H1 (cell line): ENCODE data around the gene SSNA1. TPM values are rescaled to one million over a fixed set of nuclear protein-coding genes. Genes with fewer than 3 reads are reported as not detected.

Experiments used
- CTCF ChIA-PET: fragments of 300-600 bp; sonication (Branson Sonifier 250); formaldehyde crosslinking; loops from one replicate; lab custom pipeline; 2021; ENCODE audit not compliant: partially characterized antibody; lab: Charles Lee
- POLR2A ChIA-PET: fragments of 300-600 bp; sonication (Branson Sonifier 250); formaldehyde crosslinking; loops from one replicate; lab custom pipeline; 2021; ENCODE audit warnings: inconsistent platforms; ENCODE audit not compliant: partially characterized antibody; lab: Charles Lee
- DNase-seq, 2 experiments: peaks; one replicate each; pipeline versions ENCODE4 v3.0.0 to v3.0.0-alpha.2; 2010 to 2022; ENCODE audit warnings: low spot score in 2 of 2, low read depth in 1 of 2, mixed read lengths in 1 of 2
- FAIRE-seq: peaks from 2 replicates; lab custom pipeline; 2011; peaks lifted over from hg19 to GRCh38; lab: Jason Lieb, UNC
- H2AFZ ChIP-seq: 2 replicates; pipeline ENCODE4 v1.8.1; 2012; ENCODE audit warnings: low read length, inconsistent platforms
- H2AK5ac ChIP-seq: 2 replicates; pipeline ENCODE4 v1.6.1; 2013; ENCODE audit warnings: low read depth, low read length
- H2BK120ac ChIP-seq: replicated peaks from 2 replicates; pipeline ENCODE3; 2013; ENCODE audit warnings: low read depth, low read length, inconsistent platforms
- H2BK12ac ChIP-seq: 2 replicates; pipeline ENCODE4 v1.6.1; 2013; ENCODE audit warnings: low read depth, low read length
- H2BK15ac ChIP-seq: 2 replicates; pipeline ENCODE4 v1.6.1; 2013; ENCODE audit warnings: low read length
- H2BK20ac ChIP-seq: 2 replicates; pipeline ENCODE4 v1.6.1; 2013; ENCODE audit warnings: low read length
- H2BK5ac ChIP-seq: 2 replicates; pipeline ENCODE4 v1.6.1; 2013; ENCODE audit warnings: low read depth, low read length
- H3K14ac ChIP-seq: 2 replicates; pipeline ENCODE4 v1.6.1; 2013; ENCODE audit warnings: inconsistent platforms; ENCODE audit not compliant: insufficient read length
- H3K18ac ChIP-seq: 2 replicates; pipeline ENCODE4 v1.6.1; 2013; ENCODE audit warnings: low read length; ENCODE audit errors: extremely low read depth
- H3K23ac ChIP-seq: 2 replicates; pipeline ENCODE4 v1.6.1; 2013; ENCODE audit warnings: inconsistent platforms; ENCODE audit not compliant: insufficient read length
- H3K23me2 ChIP-seq: 2 replicates; pipeline ENCODE4 v1.6.1; 2013; ENCODE audit warnings: low read depth, low read length
- H3K27ac ChIP-seq: 2 replicates; pipeline ENCODE4 v1.6.1; 2011; ENCODE audit warnings: low read depth, low read length, inconsistent platforms
- H3K27me3 ChIP-seq, 4 experiments: replicated peaks in 1 of 4; 1 replicate in 1 of 4; 2 replicates in 3 of 4; pipeline versions ENCODE4 v1.6.1 to v1.8.1; 2011 to 2013; ENCODE audit warnings: low read length in 3 of 4, mild to moderate bottlenecking in 3 of 4, inconsistent platforms in 2 of 4, mixed read lengths in 2 of 4, moderate library complexity in 1 of 4; ENCODE audit not compliant: control insufficient read depth in 3 of 4, insufficient read depth in 3 of 4; ENCODE audit errors: extremely low read depth in 1 of 4
- H3K36me3 ChIP-seq, 4 experiments: 2 replicates each; pipeline versions ENCODE4 v1.6.1 to v1.8.1; 2011 to 2013; ENCODE audit warnings: mild to moderate bottlenecking in 4 of 4, low read length in 3 of 4, moderate library complexity in 2 of 4, control low read depth in 1 of 4, inconsistent platforms in 1 of 4; ENCODE audit not compliant: insufficient read depth in 4 of 4, control insufficient read depth in 2 of 4
- H3K4ac ChIP-seq: replicated peaks from 2 replicates; pipeline ENCODE3; 2013; ENCODE audit warnings: low read length, low read depth, mixed read lengths, inconsistent platforms; ENCODE audit not compliant: insufficient read length
- H3K4me1 ChIP-seq, 4 experiments: replicated peaks in 1 of 4; 1 replicate in 1 of 4; 2 replicates in 3 of 4; pipeline versions ENCODE4 v1.6.1 to v1.8.1; 2011 to 2013; ENCODE audit warnings: low read length in 3 of 4, inconsistent platforms in 2 of 4, mixed read lengths in 1 of 4; ENCODE audit not compliant: insufficient read depth in 4 of 4, control insufficient read depth in 3 of 4
- H3K4me2 ChIP-seq, 2 experiments: 2 replicates each; pipeline versions ENCODE4 v1.6.1 to v1.8.1; 2011 to 2013; ENCODE audit warnings: low read depth in 2 of 2, low read length in 2 of 2, control low read depth in 1 of 2, inconsistent platforms in 1 of 2, mild to moderate bottlenecking in 1 of 2; ENCODE audit not compliant: insufficient read depth in 1 of 2
- H3K4me3 ChIP-seq, 4 experiments: fragments of 200-600, 300-600 bp in 1 of 4; sonication (generic), shearing (Covaris generic), sonication (Bioruptor Twin) in 1 of 4; 2 replicates each; pipeline versions ENCODE4 v1.5.1 to v1.8.1; 2011 to 2016; ENCODE audit warnings: low read length in 4 of 4, low read depth in 3 of 4, control low read depth in 2 of 4, inconsistent platforms in 2 of 4, mild to moderate bottlenecking in 2 of 4, mixed read lengths in 1 of 4, moderate library complexity in 1 of 4; ENCODE audit not compliant: insufficient read depth in 2 of 4; ENCODE audit errors: extremely low read depth in 1 of 4
- H3K56ac ChIP-seq: replicated peaks from 2 replicates; pipeline ENCODE3; 2013; ENCODE audit warnings: low read depth, mild to moderate bottlenecking, mixed read lengths, low read length, inconsistent platforms; ENCODE audit not compliant: insufficient read length
- H3K79me1 ChIP-seq: 2 replicates; pipeline ENCODE4 v1.6.1; 2013; ENCODE audit warnings: low read depth, low read length, control low read depth
- H3K79me2 ChIP-seq, 2 experiments: 2 replicates each; pipeline versions ENCODE4 v1.6.1 to v1.8.1; 2012 to 2013; ENCODE audit warnings: low read length in 2 of 2, mild to moderate bottlenecking in 2 of 2, inconsistent platforms in 1 of 2; ENCODE audit not compliant: insufficient read depth in 2 of 2, control insufficient read depth in 1 of 2
- H3K9ac ChIP-seq, 4 experiments: replicated peaks in 1 of 4; 1 replicate in 1 of 4; 2 replicates in 3 of 4; pipeline versions ENCODE4 v1.6.1 to v1.8.1; 2011 to 2013; ENCODE audit warnings: low read depth in 3 of 4, low read length in 3 of 4, control low read depth in 2 of 4, mild to moderate bottlenecking in 2 of 4, moderate library complexity in 2 of 4, inconsistent platforms in 1 of 4; ENCODE audit errors: extremely low read depth in 1 of 4
- H3K9me3 ChIP-seq, 2 experiments: 2 replicates each; pipeline versions ENCODE4 v1.6.1 to v1.8.1; 2012 to 2013; ENCODE audit warnings: mild to moderate bottlenecking in 2 of 2, moderate library complexity in 2 of 2, control low read depth in 1 of 2, inconsistent platforms in 1 of 2, low read depth in 1 of 2, low read length in 1 of 2, mixed read lengths in 1 of 2; ENCODE audit not compliant: insufficient read depth in 2 of 2
- H4K20me1 ChIP-seq, 2 experiments: replicated peaks in 1 of 2; 2 replicates each; pipeline versions ENCODE3 to v1.8.1; 2011 to 2013; ENCODE audit warnings: inconsistent platforms in 2 of 2, low read length in 2 of 2, mild to moderate bottlenecking in 1 of 2; ENCODE audit not compliant: insufficient read depth in 2 of 2, control insufficient read depth in 1 of 2
- H4K5ac ChIP-seq: 2 replicates; pipeline ENCODE4 v1.6.1; 2013; ENCODE audit warnings: low read length, low read depth, mixed read lengths, inconsistent platforms; ENCODE audit not compliant: insufficient read length
- H4K8ac ChIP-seq: 2 replicates; pipeline ENCODE4 v1.8.0; 2013; ENCODE audit warnings: mild to moderate bottlenecking, moderate library complexity, low read length, inconsistent platforms; ENCODE audit not compliant: insufficient read depth; ENCODE audit errors: extremely low read depth
- H4K91ac ChIP-seq: replicated peaks from 2 replicates; pipeline ENCODE3; 2013; ENCODE audit warnings: low read length, mixed read lengths, inconsistent platforms; ENCODE audit not compliant: insufficient read length
- BCL11A ChIP-seq, 2 experiments: IDR thresholded peaks; one replicate each; pipeline ENCODE4 v1.6.1; 2011; ENCODE audit warnings: low read depth in 2 of 2, low read length in 2 of 2, mild to moderate bottlenecking in 2 of 2
- BRCA1 ChIP-seq: IDR thresholded peaks from 2 replicates; pipeline ENCODE4 v1.6.1; 2012; ENCODE audit warnings: low read depth, low read length, improper control_type of control experiment
- CBX8 ChIP-seq: fragments of 300-800, 300-1000 bp; sonication (generic); IDR thresholded peaks from 2 replicates; pipeline ENCODE4 v1.7.1; 2016; ENCODE audit warnings: low read depth, low read length, borderline replicate concordance
- KDM1A ChIP-seq: fragments of 200-600, 300-600 bp; sonication (generic); IDR thresholded peaks from 2 replicates; pipeline ENCODE4 v1.7.1; 2016; ENCODE audit warnings: mild to moderate bottlenecking, low read length, borderline replicate concordance
- POLR2A ChIP-seq, 2 experiments: IDR thresholded peaks; 1 replicate in 1 of 2; 2 replicates in 1 of 2; pipeline ENCODE4 v1.6.1; 2011; ENCODE audit warnings: low read depth in 2 of 2, low read length in 2 of 2, mild to moderate bottlenecking in 2 of 2; ENCODE audit errors: control extremely low read depth in 1 of 2
- RFX5 ChIP-seq: IDR thresholded peaks from 2 replicates; pipeline ENCODE4 v1.6.1; 2011; ENCODE audit warnings: low read depth, low read length, improper control_type of control experiment, borderline replicate concordance
- RNF2 ChIP-seq: fragments of 200-900, 300-1000 bp; sonication (generic); IDR thresholded peaks from 2 replicates; pipeline ENCODE4 v1.7.1; 2016; ENCODE audit warnings: borderline replicate concordance, low read depth, mild to moderate bottlenecking, antibody characterized with exemption, low read length; ENCODE audit not compliant: poor library complexity, severe bottlenecking; ENCODE audit errors: missing control alignments
- RXRA ChIP-seq: IDR thresholded peaks from 2 replicates; pipeline ENCODE4 v1.6.1; 2011; ENCODE audit warnings: low read depth, mild to moderate bottlenecking, low read length, moderate library complexity; ENCODE audit not compliant: insufficient read depth
- SIRT6 ChIP-seq: IDR thresholded peaks from one replicate; pipeline ENCODE4 v1.7.1; 2012; ENCODE audit warnings: low read length, inconsistent platforms
- SIX5 ChIP-seq: IDR thresholded peaks from 2 replicates; pipeline ENCODE4 v1.6.1; 2011; ENCODE audit warnings: mild to moderate bottlenecking, low read depth, low read length
- TAF7 ChIP-seq: optimal IDR thresholded peaks from 2 replicates; pipeline ENCODE3; 2011; ENCODE audit warnings: low read depth, mild to moderate bottlenecking, inconsistent platforms, low read length, moderate library complexity, borderline replicate concordance
- WGBS, 2 experiments: shearing (Covaris generic) in 1 of 2; methylation state at CpG; one replicate each; pipeline versions ENCODE4 v1.1.6 to v1.1.7; 2013 to 2015; ENCODE audit warnings: low lambda C conversion rate in 2 of 2, mixed read lengths in 2 of 2, inconsistent platforms in 1 of 2, low coverage in 1 of 2, missing lambda C conversion rate in 1 of 2; ENCODE audit not compliant: insufficient replicate concordance in 2 of 2, insufficient coverage in 1 of 2, insufficient read length in 1 of 2; ENCODE audit errors: extremely low coverage in 1 of 2, missing lambda C conversion rate in 1 of 2; 5-methylcytosine and 5-hydroxymethylcytosine counted together
- polyA plus RNA-seq, 7 experiments: library from polyadenylated mRNA; depleted of rRNA in 3 of 7; stranded (reverse) in 5 of 7; unstranded in 2 of 7; fragments of >200 nt in 5 of 7; fragments of 200-250 nt in 2 of 7; gene quantifications; 1 replicate in 5 of 7; 2 replicates in 1 of 7; 4 replicates in 1 of 7; pipeline versions ENCODE4 v1.2.1 to v1.2.3, GENCODE V29; 2011 to 2013; ENCODE audit warnings: missing spikeins in 2 of 7, mixed read lengths in 2 of 7
- total RNA-seq: library from RNA; stranded (reverse); fragmentation: NEBNext Ultra II Directional; extraction: Animal tissue kit (Norgen Biotek cat#: 25700); gene quantifications from 2 replicates; pipeline ENCODE4 v1.2.1, GENCODE V29; 2021
- TF ChIP-seq, protein P1 (sequence below): IDR thresholded peaks from 2 replicates; pipeline ENCODE4 v1.6.1; 2011; ENCODE audit warnings: low read depth, mild to moderate bottlenecking, low read length; ENCODE audit not compliant: insufficient read depth

SSNA1 gene
- total and polyA plus RNA-seq, 2 of the 8 experiments (the other 6 are each of a cell fraction or from before 2014, with no cell fraction given), result 87.3 to 157 TPM

DNA sequence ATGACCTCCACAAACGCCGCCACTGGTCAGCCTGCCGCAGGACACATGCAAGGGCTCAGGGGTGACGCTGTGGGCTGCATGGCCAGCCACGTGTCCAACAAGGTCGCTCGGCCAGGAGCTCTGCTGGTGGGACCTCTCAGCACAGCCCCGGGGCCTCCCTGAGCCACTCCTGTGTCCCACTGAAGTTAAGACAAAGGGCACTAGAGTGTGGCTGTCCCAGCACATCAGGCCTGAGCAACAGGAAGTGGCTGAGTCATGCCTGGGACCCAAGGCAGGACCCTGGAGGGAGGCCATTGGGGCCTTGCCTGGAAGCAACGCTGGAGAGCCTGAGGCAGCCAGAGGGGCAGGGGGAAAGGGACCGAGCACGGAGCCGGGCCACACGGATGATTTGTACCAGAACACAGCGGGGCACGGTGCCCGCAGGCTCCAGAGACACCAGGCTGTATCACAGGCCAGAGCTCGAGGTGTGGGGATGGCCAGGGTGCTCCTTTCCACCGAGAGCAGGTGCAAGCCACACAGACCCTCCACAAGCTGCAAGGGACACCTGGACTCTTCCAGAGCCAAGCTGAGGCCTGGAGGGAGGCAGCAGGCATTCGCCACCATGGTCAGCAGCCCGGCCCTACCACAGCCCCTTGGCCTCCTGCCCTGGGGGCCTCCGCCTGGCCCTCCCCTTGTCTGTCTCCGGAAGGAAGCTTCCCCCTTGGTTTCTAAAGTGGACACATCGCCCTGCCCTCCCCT, 10.1 kb upstream of the SSNA1 start:
- H3K9ac ChIP-seq, result no peak overlapping the region
- H3K4ac ChIP-seq, result no peak overlapping the region
- DNase-seq, result no peak
- H3K27ac ChIP-seq, result no peak overlapping the region
- H3K4me3 ChIP-seq, result no peak overlapping the region
- no peaks in the 10 kb centered on the region for H3K79me2 ChIP-seq
- H4K5ac ChIP-seq, result no peak overlapping the region
- no peak overlapping the region for H2BK5ac ChIP-seq
- no peak overlapping the region for H3K18ac ChIP-seq
- peaks cover 0 to 30% (median 6%) of the 10 kb centered on the region in 4 experiments; a peak in 6 of 8 replicates for H3K36me3 ChIP-seq
- no peak overlapping the region for H3K56ac ChIP-seq
- H2AFZ ChIP-seq, result no peak overlapping the region
- H2BK15ac ChIP-seq, result no peak overlapping the region
- POLR2A ChIA-PET, result interaction anchor here (0.6 to 3.7 kb wide), 4 partner anchors 10 to 24 kb away, joined by 3 to 15 read pairs (median 4); partner anchors contain the start of genes ANAPC2, SSNA1 and TPRN
- no peaks in the 10 kb centered on the region; a peak in 3 of 7 replicates for H3K27me3 ChIP-seq
- WGBS, 2 experiments, result 89% methylated on average over 21 of the region's 23 CpGs; no CpG with 5 or more reads in 1 of the 2 experiments
- no peaks in the 10 kb centered on the region for H3K9me3 ChIP-seq
- no peak overlapping the region for H3K4me2 ChIP-seq
- H4K8ac ChIP-seq, result no peak overlapping the region
- H2BK12ac ChIP-seq, result no peak overlapping the region
- peaks cover 2 to 26% of the 10 kb centered on the region in 2 experiments for H4K20me1 ChIP-seq
- no peak overlapping the region for H4K91ac ChIP-seq
- CTCF ChIA-PET, result interaction anchor here (0.9 to 3.0 kb wide), 6 partner anchors 15 to 110 kb away, joined by 3 to 21 read pairs (median 4); no protein-coding TSS in a partner anchor
- no peaks in the 10 kb centered on the region; the same call in 1 of the 2 replicates for H3K79me1 ChIP-seq
- H2AK5ac ChIP-seq, result no peak overlapping the region
- H3K23ac ChIP-seq, result no peak overlapping the region
- H2BK120ac ChIP-seq, result no peak overlapping the region
- H2BK20ac ChIP-seq, result no peak overlapping the region
- H3K14ac ChIP-seq, result no peak overlapping the region
- H3K23me2 ChIP-seq, result no peaks in the 10 kb centered on the region
- H3K4me1 ChIP-seq, result peaks cover 0 to 8% (median 3%) of the 10 kb centered on the region in 4 experiments; a peak in 5 of 7 replicates
- FAIRE-seq, result no peak
- TF ChIP-seq CBX8 (no peak), RFX5 (no peak), BRCA1 (no peak), KDM1A (no peak), POLR2A (IDR thresholded peaks at IDR 0.05; ENCODE audit: control extremely low read depth in 1 of 2, low read depth in 2 of 2, low read length in 2 of 2) (no peak), SIRT6 (no peak), RNF2 (no peak), SIX5 (no peak), BCL11A (IDR thresholded peaks at IDR 0.05; ENCODE audit: low read depth in 2 of 2, low read length in 2 of 2) (no peak), RXRA (no peak), TAF7 (no peak)
- TF ChIP-seq, protein P1, sequence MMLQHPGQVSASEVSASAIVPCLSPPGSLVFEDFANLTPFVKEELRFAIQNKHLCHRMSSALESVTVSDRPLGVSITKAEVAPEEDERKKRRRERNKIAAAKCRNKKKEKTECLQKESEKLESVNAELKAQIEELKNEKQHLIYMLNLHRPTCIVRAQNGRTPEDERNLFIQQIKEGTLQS, result no peak
